H7 (cell line): Measurements from ENCODE around the gene SFT2D2. TPM values are rescaled to one million over a fixed set of nuclear protein-coding genes. Genes with fewer than 3 reads are reported as not detected.

Experiments
- DNase-seq: peaks from one replicate; pipeline ENCODE4 v3.0.0; 2012
- H3K27me3 ChIP-seq: 2 replicates; pipeline ENCODE4 v1.6.0; 2011; ENCODE audit warnings: mild to moderate bottlenecking, low read length; ENCODE audit not compliant: control insufficient read depth, insufficient read depth
- H3K36me3 ChIP-seq: replicated peaks from 2 replicates; pipeline ENCODE4 v1.5.1; 2011; ENCODE audit warnings: low read length; ENCODE audit not compliant: control insufficient read depth, insufficient read depth
- H3K4me3 ChIP-seq: 2 replicates; pipeline ENCODE4 v1.5.1; 2011; ENCODE audit warnings: low read depth, mild to moderate bottlenecking, control low read depth, low read length, moderate library complexity; ENCODE audit not compliant: insufficient read depth
- total RNA-seq: library from RNA; depleted of rRNA; stranded (reverse); fragments of >200 nt; shearing (Covaris generic); gene quantifications from 2 replicates; pipeline ENCODE4 v1.2.3, GENCODE V29; 2014

The SFT2D2 gene
- total RNA-seq, 1 experiment from 2014 or later = 10.0 TPM

DNA sequence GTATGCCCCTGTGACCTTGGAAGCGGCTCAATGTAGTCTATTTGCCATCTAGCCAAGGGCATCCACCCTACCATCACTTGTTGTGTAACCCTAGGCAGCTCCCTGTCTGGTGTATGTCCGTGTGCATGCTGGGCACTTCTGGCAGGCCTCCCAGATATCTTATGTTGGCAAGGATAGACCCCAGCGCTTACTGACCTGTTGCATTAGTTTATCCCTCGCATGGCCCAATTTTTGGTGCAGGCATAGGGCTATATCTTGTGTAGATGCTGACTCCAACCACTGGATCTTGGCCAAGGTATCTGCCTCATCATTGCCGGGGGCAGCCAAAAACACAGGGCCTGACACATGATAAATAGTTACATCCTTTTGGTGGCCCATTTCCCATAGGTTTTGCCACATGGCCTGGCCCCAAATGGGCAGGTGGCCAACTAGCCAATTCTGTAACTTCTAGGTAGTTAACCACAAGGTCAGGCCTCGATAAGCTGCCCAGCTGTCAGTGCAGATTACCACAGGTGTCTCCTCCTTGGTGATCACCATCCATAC is 40.9 kb downstream of the SFT2D2 start:
- no peaks in the 10 kb centered on the region for H3K36me3 ChIP-seq
- no peak overlapping the region for H3K4me3 ChIP-seq
- no peak for DNase-seq
- no peaks in the 10 kb centered on the region for H3K27me3 ChIP-seq

DNA sequence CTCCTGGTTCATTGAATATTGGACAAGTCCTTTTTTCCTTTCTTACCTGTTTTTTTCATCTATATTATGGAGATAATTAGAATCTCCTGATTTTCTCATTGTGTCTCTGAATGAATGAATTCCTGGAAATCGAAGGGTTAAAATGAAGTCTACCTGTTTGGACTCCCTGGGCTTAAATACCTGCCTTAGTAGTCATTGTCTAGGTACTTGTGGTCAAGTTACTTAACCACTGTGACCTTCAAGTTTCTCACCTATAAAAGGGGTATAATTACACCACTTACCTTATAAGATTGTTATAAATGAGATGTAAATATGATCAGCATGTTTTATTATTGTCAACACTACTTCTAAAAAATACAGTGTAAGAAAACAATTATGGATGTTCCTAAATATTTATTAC is 45.8 kb downstream of the SFT2D2 start:
- DNase-seq = no peak
- no peaks in the 10 kb centered on the region for H3K36me3 ChIP-seq
- H3K27me3 ChIP-seq = no peaks in the 10 kb centered on the region
- no peak overlapping the region for H3K4me3 ChIP-seq

DNA sequence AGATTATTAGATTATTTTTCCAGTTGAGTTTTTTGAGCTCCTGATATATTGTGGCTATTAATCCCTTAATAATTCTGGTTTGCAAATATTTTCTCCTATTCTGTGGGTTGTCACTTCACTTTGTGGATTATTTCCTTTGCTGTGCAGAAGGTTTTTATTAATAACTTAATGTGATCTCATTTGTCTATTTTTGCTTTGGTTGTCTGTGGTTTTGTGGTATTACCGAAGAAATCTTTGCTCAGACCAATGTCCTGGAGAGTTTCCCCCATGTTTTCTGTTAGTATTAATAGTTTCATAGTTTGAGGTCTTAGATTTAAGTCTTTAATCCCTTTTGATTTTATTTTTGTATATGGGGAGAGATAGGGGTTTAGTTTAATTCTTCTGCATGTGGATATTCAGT is 47.8 kb downstream of the SFT2D2 start:
- Histone ChIP-seq H3K27me3 (no peaks in the 10 kb centered on the region), H3K36me3 (no peaks in the 10 kb centered on the region), H3K4me3 (no peak overlapping the region)
- DNase-seq = no peak

DNA sequence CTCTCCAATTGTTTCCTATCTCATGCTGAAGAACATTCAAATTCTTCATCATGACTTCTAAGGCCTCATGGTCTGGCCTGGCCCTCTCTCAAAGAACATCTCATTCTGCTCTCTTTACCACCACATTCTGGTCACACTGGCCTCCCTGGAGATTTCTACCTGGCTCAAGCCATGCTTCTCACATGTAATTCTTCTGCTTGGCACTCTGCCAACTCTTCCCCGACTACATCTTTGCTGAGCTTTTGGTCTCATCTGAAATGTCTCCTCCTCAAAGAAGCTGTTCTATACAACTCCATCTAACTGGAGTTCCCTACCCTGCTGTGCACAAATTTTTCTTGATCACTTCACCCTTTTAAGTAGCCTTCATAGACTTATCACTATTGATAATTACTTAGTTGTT is 53.4 kb downstream of the SFT2D2 start:
- DNase-seq = no peak
- no peaks in the 10 kb centered on the region for H3K27me3 ChIP-seq
- no peaks in the 10 kb centered on the region for H3K36me3 ChIP-seq
- H3K4me3 ChIP-seq = no peak overlapping the region

DNA sequence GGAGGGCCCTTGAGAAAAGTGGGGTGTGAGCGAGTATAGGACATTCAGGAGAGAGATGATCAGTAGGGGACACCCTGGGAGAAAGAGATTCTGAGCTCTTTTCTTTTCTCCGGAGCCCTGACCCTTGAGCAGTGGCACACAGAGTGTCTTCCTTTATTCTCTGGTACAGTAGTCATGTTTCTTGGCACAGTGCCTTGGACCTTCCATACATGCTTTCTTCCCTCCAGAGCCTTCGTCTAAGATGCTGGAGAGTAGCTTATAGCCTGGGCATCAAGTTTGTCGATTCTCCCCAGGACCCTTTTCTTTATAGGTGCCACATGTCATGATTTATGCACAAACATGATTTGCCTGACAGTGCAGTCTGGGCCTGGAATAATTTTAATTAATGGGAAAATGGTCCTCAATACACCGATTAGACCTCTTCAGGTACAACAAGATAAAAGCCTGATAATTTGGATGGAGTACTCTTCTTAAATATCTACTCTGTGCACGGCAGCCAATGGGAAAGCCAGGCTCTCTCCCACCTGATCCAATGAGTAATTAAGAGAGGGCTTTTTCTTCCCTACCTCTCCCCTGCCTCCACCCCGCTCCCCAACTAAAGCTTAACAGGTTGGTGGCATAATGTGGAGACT is 54.6 kb downstream of the SFT2D2 start, which contains the start of gene TBX19:
Gene TBX19 (plus strand): TSS at position 582 of the 632 bp plus-strand sequence. CDS start 214 bp downstream, outside the sequence.
- Histone ChIP-seq H3K27me3 (no peaks in the 10 kb centered on the region), H3K4me3 (no peak within 1 kb of the TSS), H3K36me3 (no peaks in the 10 kb centered on the region)
- DNase-seq = no peak

DNA sequence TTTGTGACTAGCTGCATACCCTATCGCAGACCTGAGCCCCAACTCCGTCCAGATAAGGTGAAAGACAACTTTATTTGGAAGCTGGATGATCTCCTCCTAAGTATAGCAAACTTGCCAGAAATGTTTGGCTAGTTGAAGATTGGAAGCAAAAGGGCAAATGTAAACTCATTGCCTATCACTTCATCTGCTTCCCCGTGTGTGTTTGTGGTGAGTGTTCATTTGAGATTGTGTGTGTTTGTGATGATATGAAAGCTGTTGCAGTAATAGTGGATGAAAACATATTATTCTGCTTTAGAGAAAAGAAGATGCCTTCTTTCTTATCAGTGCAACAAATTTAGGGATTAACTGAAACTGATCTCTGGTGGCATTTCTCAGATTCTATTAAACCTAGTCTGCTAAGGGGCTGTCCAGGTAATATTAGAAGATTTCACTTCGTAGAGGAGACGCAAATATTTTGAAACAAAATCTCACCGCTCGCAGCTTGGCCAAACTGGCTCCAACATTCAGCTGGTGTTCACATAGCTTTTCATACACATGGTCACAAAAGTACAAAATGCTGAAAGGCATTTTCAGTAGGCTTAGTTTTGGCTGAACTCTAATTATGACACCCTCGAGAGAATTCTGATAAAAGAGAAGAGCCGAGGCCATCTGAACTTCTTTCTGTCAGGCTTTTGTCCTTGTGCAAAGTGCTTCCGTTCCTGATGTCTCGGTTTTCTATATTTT is 56.0 kb downstream of the SFT2D2 start:
- DNase-seq = no peak
- no peaks in the 10 kb centered on the region for H3K36me3 ChIP-seq
- H3K27me3 ChIP-seq = no peaks in the 10 kb centered on the region
- H3K4me3 ChIP-seq = no peak overlapping the region

DNA sequence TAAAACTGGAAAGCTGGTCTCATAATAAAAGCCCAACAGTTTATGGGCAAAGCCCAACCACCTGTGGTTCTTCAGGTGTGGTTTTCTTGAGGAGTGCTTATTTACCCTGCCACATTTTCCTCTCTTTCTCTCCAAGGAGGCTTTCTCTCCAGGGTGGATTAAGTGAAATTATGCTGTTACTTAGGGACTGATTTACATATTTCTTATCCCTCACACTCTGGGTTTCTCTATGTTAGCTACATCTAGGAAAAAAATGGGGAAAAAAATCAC is 59.7 kb downstream of the SFT2D2 start:
- Histone ChIP-seq H3K36me3 (no peaks in the 10 kb centered on the region), H3K4me3 (no peak overlapping the region), H3K27me3 (no peaks in the 10 kb centered on the region; the same call in 1 of the 2 replicates)
- DNase-seq = no peak

DNA sequence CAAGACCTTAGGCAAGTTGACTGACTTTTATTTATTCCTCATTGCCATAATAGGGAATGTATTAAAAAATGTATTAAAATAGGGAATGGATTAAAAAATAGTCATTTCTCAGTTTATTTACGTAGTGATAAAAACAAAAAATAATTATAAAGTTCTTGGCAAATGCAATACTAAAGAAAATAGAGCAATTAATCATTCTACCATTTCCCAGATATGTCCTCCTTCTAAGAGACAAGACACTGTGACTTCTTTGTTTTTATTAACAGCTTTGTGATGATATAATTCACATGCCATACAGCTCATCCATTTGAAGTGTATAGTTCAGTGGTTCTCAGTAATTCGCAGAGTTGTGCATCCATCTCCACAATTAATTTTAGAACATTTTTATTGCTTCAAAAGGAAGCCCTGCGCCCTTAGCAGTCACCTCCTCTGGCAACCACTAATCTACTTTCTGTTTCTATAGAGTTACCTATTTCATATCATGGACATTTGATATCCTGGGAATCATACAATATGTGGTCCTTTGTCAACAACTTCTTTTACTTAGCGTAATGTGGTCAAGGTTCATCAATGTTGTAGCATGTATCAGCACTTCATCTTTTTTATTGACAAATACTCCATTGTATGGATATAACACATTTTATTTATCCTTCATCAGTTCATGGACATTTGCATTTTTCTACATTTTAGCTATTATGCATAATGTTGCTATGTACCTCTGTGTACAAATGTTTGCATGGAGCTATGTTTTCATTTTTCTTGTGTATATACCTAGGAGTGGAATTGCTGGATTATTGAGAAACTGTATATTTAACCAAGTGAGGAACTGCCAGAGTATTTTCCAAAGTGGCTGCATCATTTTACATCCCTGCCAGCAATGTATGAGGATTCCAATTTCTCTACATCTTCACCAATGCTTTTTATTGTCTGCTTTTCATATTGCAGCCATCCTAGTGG is 60.4 kb downstream of the SFT2D2 start:
- H3K4me3 ChIP-seq = no peak overlapping the region

DNA sequence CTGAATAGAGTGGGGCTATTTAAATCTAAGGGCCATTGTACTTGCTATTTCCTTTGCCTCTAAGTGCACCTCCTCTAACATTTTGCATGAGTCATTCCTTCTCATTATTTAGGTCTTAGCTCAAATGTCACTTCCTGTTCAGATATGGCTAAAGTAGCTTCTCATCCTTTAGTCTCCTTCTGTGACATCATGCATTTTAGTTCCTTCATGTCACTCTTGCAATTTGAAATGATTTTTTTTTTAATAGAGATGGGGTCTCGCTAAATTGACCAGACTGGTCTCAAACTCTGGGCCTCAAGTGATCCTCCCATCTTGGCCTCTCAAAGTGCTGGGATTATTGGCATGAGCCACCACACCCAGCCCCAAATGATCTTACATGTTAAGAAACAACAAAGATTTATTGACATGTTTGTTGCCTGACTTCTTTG is 61.4 kb downstream of the SFT2D2 start:
- Histone ChIP-seq H3K4me3 (no peak overlapping the region), H3K27me3 (no peaks in the 10 kb centered on the region; the same call in 1 of the 2 replicates), H3K36me3 (no peaks in the 10 kb centered on the region)
- DNase-seq = no peak

More for the DNA sequence above, 60.4 kb downstream of the SFT2D2 start:
- no peak for DNase-seq
- no peaks in the 10 kb centered on the region; the same call in 1 of the 2 replicates for H3K27me3 ChIP-seq
- H3K36me3 ChIP-seq = no peaks in the 10 kb centered on the region

DNA sequence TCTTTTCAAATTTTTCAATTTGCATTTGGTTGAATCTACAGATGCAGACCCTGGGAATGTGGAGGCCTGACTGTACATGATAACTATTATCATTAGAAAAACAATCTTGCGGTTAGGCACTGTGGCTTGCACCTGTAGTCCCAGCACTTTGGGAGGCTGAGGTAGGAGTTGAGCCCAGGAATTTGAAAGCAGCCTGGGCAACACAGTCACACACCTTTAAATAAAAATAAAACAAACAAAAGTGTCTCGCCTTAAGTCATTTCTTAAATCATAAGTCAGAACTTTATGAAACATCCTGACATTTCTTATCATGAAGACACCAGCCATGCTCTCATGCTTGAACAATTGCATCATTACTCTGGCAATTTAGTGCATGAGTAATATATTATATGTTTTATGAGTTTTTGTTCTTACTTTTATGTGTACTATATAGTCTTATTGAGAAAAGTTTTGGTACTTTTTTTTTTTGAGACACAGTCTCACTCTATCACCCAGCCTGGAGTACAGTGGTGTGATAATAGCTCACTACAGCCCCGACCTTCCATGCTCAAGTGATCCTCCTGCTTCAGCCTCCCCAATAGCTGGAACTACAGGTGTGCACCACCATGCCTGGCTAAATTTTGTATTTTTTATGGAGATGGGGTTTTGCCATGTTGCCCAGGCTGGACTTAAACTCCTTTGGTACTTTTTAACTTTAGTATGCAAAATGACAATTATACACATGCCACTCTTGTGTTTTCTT is 62.7 kb downstream of the SFT2D2 start:
- no peak for DNase-seq
- no peaks in the 10 kb centered on the region; the same call in 1 of the 2 replicates for H3K27me3 ChIP-seq
- no peak overlapping the region for H3K4me3 ChIP-seq
- H3K36me3 ChIP-seq = no peaks in the 10 kb centered on the region

DNA sequence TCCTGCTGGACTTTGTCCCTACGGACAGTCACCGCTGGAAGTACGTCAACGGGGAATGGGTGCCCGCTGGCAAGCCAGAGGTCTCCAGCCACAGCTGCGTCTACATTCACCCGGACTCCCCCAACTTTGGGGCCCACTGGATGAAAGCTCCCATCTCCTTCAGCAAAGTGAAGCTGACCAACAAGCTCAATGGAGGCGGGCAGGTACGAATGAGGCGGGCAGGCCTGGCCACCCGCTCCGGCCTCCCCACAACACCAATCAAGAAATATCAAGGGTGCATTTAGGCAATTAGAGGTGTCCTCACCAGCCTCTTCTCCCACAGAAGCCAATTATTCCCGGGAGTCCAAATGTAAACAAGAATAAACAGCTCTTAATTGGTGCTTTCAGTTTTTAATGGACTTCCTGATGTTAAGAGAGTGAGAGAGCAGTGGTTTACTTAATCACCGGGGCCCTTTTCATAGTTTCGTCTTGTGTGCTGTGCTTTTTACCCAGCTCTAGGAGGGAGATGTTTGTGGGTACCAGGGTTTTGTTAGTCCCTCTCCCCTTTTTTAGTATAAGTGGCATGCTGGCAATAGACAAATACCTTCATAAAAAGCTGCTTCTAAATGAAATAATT is 65.5 kb downstream of the SFT2D2 start:
- no peaks in the 10 kb centered on the region for H3K36me3 ChIP-seq

DNA sequence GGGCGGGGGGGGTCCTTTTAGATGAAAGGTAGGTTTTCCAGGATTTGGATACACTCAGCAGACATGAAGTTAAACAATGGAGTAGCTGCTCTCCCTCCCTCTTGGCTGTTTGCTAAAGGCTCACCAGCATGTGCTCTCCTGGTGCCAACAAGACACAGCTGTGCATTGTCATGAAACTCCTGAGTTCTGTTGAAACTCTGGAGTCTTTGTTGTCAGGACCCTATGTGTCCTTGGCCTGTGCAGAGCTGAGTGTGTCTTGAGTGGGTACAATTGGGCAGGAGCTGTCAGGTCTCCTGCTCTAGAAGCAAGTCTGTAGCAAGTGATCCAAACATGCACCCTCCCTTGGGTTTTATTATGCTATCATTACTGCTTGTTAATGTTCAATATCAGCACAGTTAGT is 67.6 kb downstream of the SFT2D2 start:
- Histone ChIP-seq H3K27me3 (no peaks in the 10 kb centered on the region; the same call in 1 of the 2 replicates), H3K4me3 (no peak overlapping the region), H3K36me3 (no peaks in the 10 kb centered on the region)
- DNase-seq = no peak

More for the DNA sequence above, 65.5 kb downstream of the SFT2D2 start:
- DNase-seq = peak; percentile 18
- Histone ChIP-seq H3K4me3 (no peak overlapping the region), H3K27me3 (no peaks in the 10 kb centered on the region; the same call in 1 of the 2 replicates)

DNA sequence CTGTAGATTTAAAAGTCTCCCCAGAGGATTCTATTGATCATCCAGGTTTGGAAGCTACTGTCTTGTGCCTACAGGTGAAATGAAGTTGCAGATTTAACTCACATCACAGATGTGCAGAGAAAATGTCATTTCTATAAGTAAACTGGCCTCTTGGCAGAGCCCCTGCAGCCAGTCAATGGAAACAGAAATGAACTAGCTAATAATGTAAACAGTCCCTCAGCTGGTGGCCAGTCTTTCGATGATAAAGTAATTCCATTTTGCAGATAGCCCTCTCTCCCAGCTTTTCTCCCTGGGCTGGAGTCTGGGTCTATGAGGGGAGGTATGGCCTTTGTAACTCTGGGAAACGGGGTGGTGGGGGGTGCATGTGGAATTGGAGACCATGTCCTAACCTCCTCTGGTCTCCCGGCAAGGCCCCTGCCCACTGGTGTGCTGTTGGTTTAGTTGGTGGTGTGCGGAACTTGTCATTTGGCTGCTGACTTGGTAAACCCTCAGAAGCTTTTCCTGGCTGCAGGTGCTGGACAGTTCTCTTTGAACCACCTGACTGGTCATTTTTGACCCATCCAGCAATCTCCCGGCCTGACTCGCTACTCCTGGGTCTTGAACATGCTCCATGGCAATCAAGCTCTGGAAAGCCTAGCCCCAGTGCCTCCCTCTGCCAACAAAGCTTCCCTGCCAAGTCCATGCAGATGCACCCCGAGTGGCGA is 69.8 kb downstream of the SFT2D2 start:
- DNase-seq = no peak
- H3K4me3 ChIP-seq = no peak overlapping the region
- no peaks in the 10 kb centered on the region; the same call in 1 of the 2 replicates for H3K27me3 ChIP-seq
- no peaks in the 10 kb centered on the region for H3K36me3 ChIP-seq
